ENCODE data around the gene ABCC8. TPM values are rescaled to one million over a fixed set of nuclear protein-coding genes. Genes with fewer than 3 reads are reported as not detected.

ABCC8 gene
- total RNA-seq, 1 experiment from 2014 or later, result 2.4 TPM

- TF ChIP-seq CTCF (conservative IDR thresholded peaks at IDR 0.05), result no peak
- Histone ChIP-seq H2BK15ac (ENCODE audit: low read depth, low read length) (no peak overlapping the region), H3T11ph (ENCODE audit: low read length) (no peak overlapping the region), H2BK20ac (ENCODE audit: low read depth, low read length, poor library complexity, severe bottlenecking) (no peak overlapping the region), H3K56ac (ENCODE audit: insufficient read length, low read depth, low read length) (no peak overlapping the region), H2BK12ac (ENCODE audit: insufficient read length, low read depth, low read length) (no peak overlapping the region), H4K5ac (ENCODE audit: insufficient read length, low read depth, low read length) (no peak overlapping the region), H3K18ac (ENCODE audit: insufficient read length, low read depth, low read length) (no peak overlapping the region), H3K27me3 (ENCODE audit: insufficient read depth, low read length) (no peaks in the 10 kb centered on the region), H4K20me1 (ENCODE audit: control insufficient read depth, insufficient read depth, insufficient read length) (no peaks in the 10 kb centered on the region), H3K14ac (ENCODE audit: insufficient read depth, low read length) (no peak overlapping the region), H2AK5ac (ENCODE audit: insufficient read length, low read length) (no peak overlapping the region), H2AFZ (ENCODE audit: low read length) (no peak overlapping the region), H3K23me2 (ENCODE audit: insufficient read length, low read depth, low read length, poor library complexity, severe bottlenecking) (no peaks in the 10 kb centered on the region), H3K27ac (ENCODE audit: insufficient read length, low read depth, low read length) (no peak overlapping the region), H3K23ac (ENCODE audit: insufficient read length, low read depth, low read length) (no peak overlapping the region), H4K91ac (ENCODE audit: insufficient read length, low read depth, low read length) (no peak overlapping the region), H2BK5ac (ENCODE audit: insufficient read length, low read length) (no peak overlapping the region), H3K79me2 (ENCODE audit: insufficient read depth, low read length) (no peaks in the 10 kb centered on the region), H4K8ac (replicated peaks; ENCODE audit: insufficient read length, low read depth, low read length) (no peak overlapping the region), H3K4me2 (ENCODE audit: insufficient read depth, insufficient read length, low read length) (no peak overlapping the region), H3K4me1 (ENCODE audit: insufficient read depth, low read length) (no peaks in the 10 kb centered on the region), H2BK120ac (ENCODE audit: low read depth, low read length, poor library complexity, severe bottlenecking) (no peak overlapping the region), H3K9me3 (ENCODE audit: control insufficient read depth, low read depth, low read length) (peaks cover 31% of the 10 kb centered on the region), H3K4ac (ENCODE audit: low read depth, low read length) (no peak overlapping the region), H3K79me1 (ENCODE audit: insufficient read depth, low read depth, low read length, poor library complexity, severe bottlenecking) (no peaks in the 10 kb centered on the region), H3K9ac (ENCODE audit: extremely low read depth, insufficient read length, low read length) (no peak overlapping the region)
- Mint-ChIP-seq H3K4me1 (0 out of 4 replicates have a peak, but pooled peaks cover 0 to 3% of the 10 kb centered on the region in 2 experiments), H3K27me3 (ENCODE audit: low read depth) (peaks cover 9% of the 10 kb centered on the region), H3K27ac (no peak overlapping the region; a peak in 1 of 7 replicates), H3K36me3 (ENCODE audit: insufficient read depth in 1 of 3, low read depth in 3 of 3) (peaks cover 27 to 32% (median 30%) of the 10 kb centered on the region in 3 experiments), H3K4me3 (no peak overlapping the region), H3K9me3 (peaks cover 33 to 34% of the 10 kb centered on the region in 2 experiments)
- no CpG with 5 or more reads among the region's 1 CpG for WGBS (ENCODE audit: extremely low coverage, insufficient read length, low lambda C conversion rate)
- no peak for DNase-seq
Observed at GRCh38 chr11:17366495-17366894, 110.2 kb downstream of the ABCC8 start.

Measured in H9 (cell line).